T-cell (primary cell): ENCODE measurements around the gene E2F1. TPM values are rescaled to one million over a fixed set of nuclear protein-coding genes. Genes with fewer than 3 reads are reported as not detected.
A peak's percentile ranks its signal among the peaks of the same experiment; 100 is the strongest.
"Not testable (repeated sequence)": the region's sequence is repeated elsewhere in the genome, so short reads cannot be mapped to it uniquely, and the experiment has no call there.

Source experiments
- ATAC-seq, 4 experiments: fragments of 200-7000 bp in 3 of 4; fragments of 150-1000 bp in 1 of 4; cut with Tn5 transposase; replicated peaks in 1 of 4; 1 replicate in 3 of 4; 2 replicates in 1 of 4; pipeline ENCODE4 v1.10.0; 2021; ENCODE audit warnings: moderate library complexity in 3 of 4, mild to moderate bottlenecking in 2 of 4, moderate number of reproducible peaks in 1 of 4
- CTCF ChIA-PET, 2 donors: fragments of 300-600 bp; sonication (Branson Sonifier 250); formaldehyde crosslinking; loops; one replicate each; lab custom pipeline; 2022; ENCODE audit warnings: antibody characterized with exemption in 2 of 2; lab: Charles Lee
- POLR2A ChIA-PET, 2 donors: fragments of 300-600 bp; sonication (Branson Sonifier 250); formaldehyde crosslinking; loops; one replicate each; lab custom pipeline; 2022; ENCODE audit warnings: antibody characterized with exemption in 2 of 2; lab: Charles Lee
- DNase-seq, 35 experiments: peaks; one replicate each; pipeline versions ENCODE4 v3.0.0 to v3.0.0-alpha.2; 2013 to 2023
- H3K27ac ChIP-seq: one replicate; pipeline ENCODE4 v1.5.1; 2013; ENCODE audit warnings: low read length
- H3K27me3 ChIP-seq, 2 experiments: replicated peaks in 1 of 2; 1 replicate in 1 of 2; 2 replicates in 1 of 2; pipeline versions ENCODE4 v1.6.1 to v1.7.0; 2013; ENCODE audit warnings: low read length in 1 of 2, mixed read lengths in 1 of 2; ENCODE audit not compliant: control insufficient read depth in 2 of 2, insufficient read depth in 2 of 2; ENCODE audit errors: extremely low read depth in 1 of 2
- H3K36me3 ChIP-seq, 2 donors: 1 replicate in 1 of 2; 2 replicates in 1 of 2; pipeline versions ENCODE4 v1.6.1 to v1.7.0; 2013; ENCODE audit warnings: low read length in 1 of 2; ENCODE audit not compliant: control insufficient read depth in 2 of 2, insufficient read depth in 1 of 2; ENCODE audit errors: extremely low read depth in 1 of 2
- H3K4me1 ChIP-seq, 2 experiments: 1 replicate in 1 of 2; 2 replicates in 1 of 2; pipeline versions ENCODE4 v1.6.1 to v1.7.0; 2013; ENCODE audit warnings: low read length in 2 of 2, mixed read lengths in 1 of 2; ENCODE audit not compliant: insufficient read depth in 2 of 2, control insufficient read depth in 1 of 2; ENCODE audit errors: extremely low read depth in 1 of 2
- H3K4me3 ChIP-seq, 2 donors: 1 replicate in 1 of 2; 2 replicates in 1 of 2; pipeline versions ENCODE4 v1.5.1 to v1.7.0; 2013; ENCODE audit warnings: mild to moderate bottlenecking in 2 of 2, low read length in 1 of 2, moderate library complexity in 1 of 2; ENCODE audit not compliant: control insufficient read depth in 1 of 2; ENCODE audit errors: extremely low read depth in 1 of 2
- H3K9me3 ChIP-seq: 2 replicates; pipeline ENCODE4 v1.7.0; 2013
- H3K27ac Mint-ChIP-seq, 2 donors: one replicate each; pipeline ENCODE4 v1.8.0; 2020 to 2021; ENCODE audit warnings: mild to moderate bottlenecking in 2 of 2, mixed read lengths in 2 of 2
- H3K27me3 Mint-ChIP-seq, 2 donors: one replicate each; pipeline ENCODE4 v1.8.0; 2021 to 2022; ENCODE audit warnings: mixed read lengths in 2 of 2
- H3K36me3 Mint-ChIP-seq: one replicate; pipeline ENCODE4 v1.8.0; 2021; ENCODE audit warnings: mixed read lengths
- H3K4me1 Mint-ChIP-seq, 3 donors: one replicate each; pipeline ENCODE4 v1.8.0; 2020 to 2022; ENCODE audit warnings: mixed read lengths in 3 of 3, mild to moderate bottlenecking in 1 of 3
- H3K4me3 Mint-ChIP-seq, 3 donors: one replicate each; pipeline ENCODE4 v1.8.0; 2020 to 2022; ENCODE audit warnings: mild to moderate bottlenecking in 3 of 3, mixed read lengths in 3 of 3, moderate library complexity in 3 of 3
- H3K9me3 Mint-ChIP-seq, 3 donors: one replicate each; pipeline ENCODE4 v1.8.0; 2020 to 2022; ENCODE audit warnings: mixed read lengths in 3 of 3
- WGBS: methylation state at CpG from one replicate; pipeline ENCODE4 v1.1.5; 2013; ENCODE audit warnings: missing lambda C conversion rate; ENCODE audit not compliant: insufficient coverage; 5-methylcytosine and 5-hydroxymethylcytosine counted together
- total RNA-seq, 35 experiments: library from RNA in 6 of 35; stranded (reverse) in 6 of 35; fragments of 120-200 nt in 1 of 35; gene quantifications; one replicate each; pipeline versions ENCODE4 v1.2.1 to v1.2.4 and lab custom pipeline; 2013 to 2026

E2F1 gene
- total RNA-seq, 5 donors from 2014 or later (not counting 1 experiment from before 2014, with no cell fraction given), result 1.8 to 7.4 (median 4.6) TPM

GRCh38 chr20:33644313-33645071 is 41.7 kb downstream of the E2F1 start:
- Mint-ChIP-seq H3K4me3 (no peak overlapping the region), H3K36me3 (peaks cover 29% of the 10 kb centered on the region), H3K4me1 (peaks cover 5 to 19% (median 6%) of the 10 kb centered on the region in 3 donors), H3K27ac (no peak overlapping the region), H3K9me3 (no peaks in the 10 kb centered on the region), H3K27me3 (no peaks in the 10 kb centered on the region)
- H3K27ac ChIP-seq, result no peak overlapping the region
- ChIA-PET CTCF (no interaction called here), POLR2A (no interaction called here)
- WGBS, result 95% methylated on average over 28 of the region's 28 CpGs
- no peak for ATAC-seq
- no peaks in the 10 kb centered on the region for H3K27me3 ChIP-seq
- H3K4me1 ChIP-seq, result peaks cover 0 to 16% of the 10 kb centered on the region in 2 experiments
- H3K4me3 ChIP-seq, result no peak overlapping the region
- DNase-seq, result no peak
- H3K36me3 ChIP-seq, result peaks cover 8 to 50% of the 10 kb centered on the region in 2 donors
- H3K9me3 ChIP-seq, result no peaks in the 10 kb centered on the region

- H3K4me1 ChIP-seq, result no peaks in the 10 kb centered on the region
- no peak for DNase-seq
- H3K27ac Mint-ChIP-seq, result no peak overlapping the region
- no peaks in the 10 kb centered on the region for H3K4me1 Mint-ChIP-seq
- WGBS, result 95% methylated on average over 13 of the region's 13 CpGs
- H3K4me3 ChIP-seq, result no peak overlapping the region
- H3K27me3 ChIP-seq, result no peaks in the 10 kb centered on the region
- ChIA-PET POLR2A (no interaction called here), CTCF (no interaction called here)
- H3K9me3 Mint-ChIP-seq, result no peaks in the 10 kb centered on the region
- no peaks in the 10 kb centered on the region for H3K9me3 ChIP-seq
- H3K36me3 Mint-ChIP-seq, result peaks cover 41% of the 10 kb centered on the region
- H3K27me3 Mint-ChIP-seq, result no peaks in the 10 kb centered on the region
- ATAC-seq, result no peak
- peaks cover 14 to 66% of the 10 kb centered on the region in 2 donors for H3K36me3 ChIP-seq
- no peak overlapping the region for H3K27ac ChIP-seq
- H3K4me3 Mint-ChIP-seq, result no peak overlapping the region
Observed at GRCh38 chr20:33640287-33640686, 45.9 kb downstream of the E2F1 start.

GRCh38 chr20:33636776-33637175 is 49.4 kb downstream of the E2F1 start:
- DNase-seq, result no peak
- H3K9me3 ChIP-seq, result no peaks in the 10 kb centered on the region
- H3K36me3 ChIP-seq, result peaks cover 14 to 55% of the 10 kb centered on the region in 2 donors
- Mint-ChIP-seq H3K4me1 (peaks cover 5 to 8% (median 6%) of the 10 kb centered on the region in 3 donors), H3K36me3 (peaks cover 32% of the 10 kb centered on the region), H3K9me3 (no peaks in the 10 kb centered on the region), H3K4me3 (no peak overlapping the region), H3K27me3 (no peaks in the 10 kb centered on the region), H3K27ac (no peak overlapping the region)
- no peak overlapping the region for H3K4me3 ChIP-seq
- ChIA-PET POLR2A (no interaction called here), CTCF (no interaction called here)
- H3K27ac ChIP-seq, result no peak overlapping the region
- H3K4me1 ChIP-seq, result peaks cover 3 to 7% of the 10 kb centered on the region in 2 experiments
- no peaks in the 10 kb centered on the region for H3K27me3 ChIP-seq
- 100% methylated on average over 1 of the region's 1 CpG for WGBS
- ATAC-seq, result no peak

GRCh38 chr20:33635341-33635740 is 50.8 kb downstream of the E2F1 start:
- POLR2A ChIA-PET, result no interaction called here
- H3K36me3 ChIP-seq, result peaks cover 13 to 52% of the 10 kb centered on the region in 2 donors
- ATAC-seq (no peak), DNase-seq (no peak)
- WGBS, result 100% methylated on average over 1 of the region's 3 CpGs
- Mint-ChIP-seq H3K4me1 (peaks cover 5 to 8% (median 6%) of the 10 kb centered on the region in 3 donors), H3K9me3 (no peaks in the 10 kb centered on the region), H3K36me3 (peaks cover 38% of the 10 kb centered on the region), H3K27ac (peak overlapping the region in 1 of 2 donors; percentile 28), H3K27me3 (no peaks in the 10 kb centered on the region), H3K4me3 (no peak overlapping the region)
- no peak overlapping the region for H3K27ac ChIP-seq
- H3K9me3 ChIP-seq, result no peaks in the 10 kb centered on the region
- H3K27me3 ChIP-seq, result no peaks in the 10 kb centered on the region
- H3K4me3 ChIP-seq, result no peak overlapping the region
- peaks cover 3 to 7% of the 10 kb centered on the region in 2 experiments for H3K4me1 ChIP-seq
- CTCF ChIA-PET, result interaction anchor here in 1 of 2 donors (0.6 kb wide), 1 partner anchor 1807 kb away, joined by 3 read pairs; no protein-coding TSS in a partner anchor

- H3K36me3 ChIP-seq, result peaks cover 9 to 60% of the 10 kb centered on the region in 2 donors
- H3K36me3 Mint-ChIP-seq, result peaks cover 46% of the 10 kb centered on the region
- H3K4me3 ChIP-seq, CTCF ChIA-PET, DNase-seq, H3K27ac Mint-ChIP-seq, H3K27me3 ChIP-seq, POLR2A ChIA-PET, H3K4me1 Mint-ChIP-seq, H3K9me3 Mint-ChIP-seq, H3K4me3 Mint-ChIP-seq, H3K9me3 ChIP-seq, ATAC-seq, H3K4me1 ChIP-seq, H3K27ac ChIP-seq, H3K27me3 Mint-ChIP-seq: not testable (repeated sequence)
- WGBS, result 83% methylated on average over 1 of the region's 4 CpGs
Observed at GRCh38 chr20:33631910-33632309, 54.3 kb downstream of the E2F1 start.

- ATAC-seq, result no peak
- WGBS, result 89% methylated on average over 1 of the region's 4 CpGs
- H3K9me3 Mint-ChIP-seq, result no peaks in the 10 kb centered on the region
- H3K4me1 ChIP-seq, result peaks cover 3 to 13% of the 10 kb centered on the region in 2 experiments
- CTCF ChIA-PET, result no interaction called here
- peaks cover 48% of the 10 kb centered on the region for H3K36me3 Mint-ChIP-seq
- H3K9me3 ChIP-seq, result no peaks in the 10 kb centered on the region
- POLR2A ChIA-PET, result interaction anchor here in 1 of 2 donors (0.5 kb wide), 1 partner anchor 176 kb away, joined by 6 read pairs; no protein-coding TSS in a partner anchor
- H3K4me3 Mint-ChIP-seq, result no peak overlapping the region
- DNase-seq, result no peak
- H3K36me3 ChIP-seq, result peaks cover 13 to 63% of the 10 kb centered on the region in 2 donors
- no peaks in the 10 kb centered on the region for H3K27me3 ChIP-seq
- H3K27ac Mint-ChIP-seq, result no peak overlapping the region
- no peak overlapping the region for H3K4me3 ChIP-seq
- no peak overlapping the region for H3K27ac ChIP-seq
- H3K4me1 Mint-ChIP-seq, result peaks cover 5 to 11% (median 9%) of the 10 kb centered on the region in 3 donors
- H3K27me3 Mint-ChIP-seq, result no peaks in the 10 kb centered on the region
Observed at GRCh38 chr20:33630507-33630906, 55.7 kb downstream of the E2F1 start.
